HFFc6 (cell line): ENCODE measurements around the gene PKIB. TPM values are rescaled to one million over a fixed set of nuclear protein-coding genes. Genes with fewer than 3 reads are reported as not detected.

ENCODE experiments used
- DNase-seq: peaks from one replicate; pipeline ENCODE4 v3.0.0-alpha.2; 2018
- H3K27ac Mint-ChIP-seq: 2 replicates; pipeline ENCODE4 v1.8.0; 2020; ENCODE audit warnings: mild to moderate bottlenecking, mixed read lengths
- H3K27me3 Mint-ChIP-seq: 2 replicates; pipeline ENCODE4 v1.8.0; 2021; ENCODE audit warnings: mild to moderate bottlenecking, moderate library complexity, mixed read lengths; ENCODE audit not compliant: insufficient read depth
- H3K36me3 Mint-ChIP-seq: 2 replicates; pipeline ENCODE4 v1.8.0; 2021; ENCODE audit warnings: low read depth, mixed read lengths
- H3K4me1 Mint-ChIP-seq: 2 replicates; pipeline ENCODE4 v1.8.0; 2020; ENCODE audit warnings: low read depth, mixed read lengths
- H3K4me3 Mint-ChIP-seq: 2 replicates; pipeline ENCODE4 v1.8.0; 2020; ENCODE audit warnings: mild to moderate bottlenecking, moderate library complexity, mixed read lengths
- H3K9me3 Mint-ChIP-seq: 2 replicates; pipeline ENCODE4 v1.8.0; 2020; ENCODE audit warnings: mild to moderate bottlenecking, mixed read lengths
- CTCF ChIP-seq: fragments of 200-600 bp; sonication (generic); IDR thresholded peaks from 2 replicates; pipeline ENCODE4 v1.5.0; 2021; ENCODE audit warnings: antibody characterized with exemption, mild to moderate bottlenecking
- total RNA-seq, 6 experiments: library from RNA; stranded (reverse); fragmentation: NEBNext Ultra II Directional; extraction: Animal tissue kit (Norgen Biotek cat#: 25700); gene quantifications; 2 replicates in 1 of 6; 3 replicates in 5 of 6; pipeline ENCODE4 v1.2.3, GENCODE V29; 2021

PKIB gene
- total RNA-seq, 6 experiments from 2014 or later, result 0.22 TPM; not detected in 5

DNA sequence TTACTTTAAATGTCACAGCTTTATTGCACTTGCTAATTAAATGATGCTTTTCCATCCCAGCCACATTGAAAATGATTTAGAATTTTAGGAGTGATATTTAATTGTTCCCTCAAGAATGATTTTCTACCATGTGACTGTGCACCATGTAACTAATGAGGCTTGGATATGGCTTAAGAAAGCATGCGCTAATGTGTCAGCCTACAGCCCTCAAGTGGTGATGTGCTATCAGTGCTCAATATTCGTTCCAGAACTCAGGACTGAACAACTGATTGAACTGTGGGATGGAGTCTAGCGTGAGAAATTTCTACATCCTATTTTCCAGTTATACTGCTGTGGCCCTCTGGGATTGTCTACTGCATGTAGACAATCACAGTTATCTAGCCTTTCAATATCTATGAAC lies 71.5 kb downstream of the PKIB start:
- TF ChIP-seq CTCF, result no peak
- Mint-ChIP-seq H3K4me3 (no peak overlapping the region), H3K36me3 (no peaks in the 10 kb centered on the region), H3K27ac (no peak overlapping the region), H3K4me1 (no peaks in the 10 kb centered on the region), H3K9me3 (peaks cover 5% of the 10 kb centered on the region; the same call in 1 of the 2 replicates), H3K27me3 (no peaks in the 10 kb centered on the region)
- no peak for DNase-seq

DNA sequence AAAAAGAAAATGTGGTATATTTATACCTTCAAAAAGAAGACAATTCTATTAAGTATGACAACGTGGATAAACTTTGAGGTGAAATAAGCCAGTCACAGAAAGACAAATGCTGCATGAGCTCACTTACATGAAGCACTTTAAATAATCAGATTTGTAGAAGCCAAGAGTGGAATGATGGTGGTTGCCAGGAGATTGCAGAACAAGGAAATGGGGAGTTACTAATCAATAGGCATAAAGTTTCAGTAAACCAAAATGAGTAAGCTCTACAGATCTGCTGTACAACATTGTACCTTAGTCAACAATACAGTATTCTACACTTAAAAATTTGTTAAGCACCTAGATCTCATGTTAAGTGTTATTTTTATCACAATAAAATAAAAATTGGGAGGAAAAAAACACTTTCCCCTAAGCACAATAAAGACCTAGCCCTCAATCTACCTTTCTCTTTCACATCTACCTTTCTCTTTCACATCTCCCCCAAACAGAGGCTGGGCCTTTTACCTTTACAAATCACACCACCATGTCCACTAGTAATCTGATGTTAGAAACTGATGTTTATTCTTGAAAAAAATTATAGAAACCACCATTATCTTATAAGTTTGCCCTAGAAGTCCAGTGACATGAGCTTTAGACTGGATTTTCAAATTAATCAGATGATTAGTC lies 73.9 kb downstream of the PKIB start:
- Mint-ChIP-seq H3K9me3 (peaks cover 3% of the 10 kb centered on the region; the same call in 1 of the 2 replicates), H3K4me1 (no peaks in the 10 kb centered on the region), H3K27me3 (no peaks in the 10 kb centered on the region), H3K27ac (no peak overlapping the region), H3K4me3 (no peak overlapping the region), H3K36me3 (no peaks in the 10 kb centered on the region)
- no peak for DNase-seq
- no peak for TF ChIP-seq CTCF

GRCh38 chr6:122692175-122692598 lies 82.0 kb downstream of the PKIB start:
- H3K27ac Mint-ChIP-seq, result no peak overlapping the region
- no peaks in the 10 kb centered on the region for H3K36me3 Mint-ChIP-seq
- TF ChIP-seq CTCF, result no peak
- H3K9me3 Mint-ChIP-seq, result peaks cover 5% of the 10 kb centered on the region; the same call in 1 of the 2 replicates
- no peak for DNase-seq
- peaks cover 15% of the 10 kb centered on the region for H3K4me1 Mint-ChIP-seq
- H3K4me3 Mint-ChIP-seq, result no peak overlapping the region
- H3K27me3 Mint-ChIP-seq, result no peaks in the 10 kb centered on the region

DNA sequence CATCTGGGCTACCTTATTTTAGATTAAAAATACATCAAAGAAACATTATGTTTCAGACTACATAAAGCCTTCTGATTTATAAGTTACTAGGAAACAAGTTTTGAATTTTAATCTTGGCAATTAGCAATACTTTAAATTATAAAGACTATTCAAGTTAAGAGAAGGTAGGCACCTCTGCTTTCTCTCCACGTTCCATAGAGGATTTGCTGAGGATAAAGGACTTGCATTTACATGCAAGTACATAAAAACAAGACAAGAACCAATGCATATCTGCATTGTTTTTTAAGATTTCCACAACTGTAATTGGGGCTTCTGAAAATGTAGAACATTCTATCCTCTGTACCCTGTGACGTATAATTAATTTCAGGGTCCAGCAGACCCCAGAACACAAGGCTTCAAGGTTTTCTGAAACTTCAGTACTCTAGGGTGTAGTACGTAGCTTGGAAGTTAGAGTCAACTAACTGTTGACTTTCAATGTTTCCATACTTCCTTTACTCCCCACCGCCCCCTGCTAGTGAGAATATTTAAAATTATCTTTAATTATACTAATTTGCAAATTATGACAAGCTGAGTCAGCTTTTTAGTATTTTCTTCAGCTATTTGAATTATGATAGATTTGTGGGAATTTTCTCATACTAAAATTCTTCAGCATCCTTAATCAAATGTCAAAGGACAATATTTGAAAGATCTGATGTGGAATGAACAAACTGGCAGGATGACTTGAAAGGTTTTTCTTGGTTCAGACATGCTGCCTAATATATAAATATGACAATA lies 82.8 kb downstream of the PKIB start:
- H3K36me3 Mint-ChIP-seq, result no peaks in the 10 kb centered on the region
- no peak overlapping the region for H3K27ac Mint-ChIP-seq
- H3K4me1 Mint-ChIP-seq, result peaks cover 15% of the 10 kb centered on the region

DNA sequence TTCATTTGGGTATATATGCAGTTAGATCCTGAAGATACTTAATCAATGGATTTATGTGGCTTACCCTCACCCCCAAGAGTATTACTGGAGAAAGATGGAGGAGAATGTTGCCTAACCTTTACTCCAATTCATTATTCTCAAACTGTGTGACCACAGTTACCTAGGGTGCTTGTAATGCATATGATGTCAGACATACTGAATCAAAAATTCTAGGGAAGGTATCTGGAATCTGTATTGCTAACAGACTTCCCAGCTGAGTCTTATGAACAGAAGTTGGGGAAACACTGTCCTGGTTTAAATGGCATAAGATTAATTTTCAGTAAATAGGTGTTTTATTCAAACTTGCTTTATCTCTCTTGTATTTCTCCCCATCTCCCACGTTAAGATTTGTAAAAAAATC lies 83.9 kb downstream of the PKIB start:
- Mint-ChIP-seq H3K9me3 (peaks cover 3% of the 10 kb centered on the region; the same call in 1 of the 2 replicates), H3K4me3 (no peak overlapping the region), H3K27me3 (no peaks in the 10 kb centered on the region), H3K27ac (no peak overlapping the region), H3K4me1 (peaks cover 15% of the 10 kb centered on the region), H3K36me3 (no peaks in the 10 kb centered on the region)
- TF ChIP-seq CTCF, result no peak
- no peak for DNase-seq

More for the DNA sequence above, 82.8 kb downstream of the PKIB start:
- H3K27me3 Mint-ChIP-seq, result no peaks in the 10 kb centered on the region
- TF ChIP-seq CTCF, result no peak
- peaks cover 5% of the 10 kb centered on the region; the same call in 1 of the 2 replicates for H3K9me3 Mint-ChIP-seq
- H3K4me3 Mint-ChIP-seq, result no peak overlapping the region
- DNase-seq, result no peak
